Lung (tissue), 12 donors: ENCODE results near the gene FTCD. TPM values are rescaled to one million over a fixed set of nuclear protein-coding genes. Genes with fewer than 3 reads are reported as not detected.
"Not testable (repeated sequence)": the region's sequence is repeated elsewhere in the genome, so short reads cannot be mapped to it uniquely, and the experiment has no call there.

ENCODE experiments used
- ATAC-seq: fragments of 200-7000 bp; cut with Tn5 transposase; one replicate; pipeline ENCODE4 v1.9.1; 2020; ENCODE audit warnings: moderate number of reproducible peaks; ENCODE audit not compliant: insufficient read depth, low FRiP score
- DNase-seq, 3 donors: peaks; one replicate each; pipeline ENCODE4 v3.0.0-alpha.2; 2013 to 2017
- H3K27ac ChIP-seq, 2 donors: one replicate each; pipeline ENCODE4 v1.5.1; 2013; ENCODE audit warnings: mild to moderate bottlenecking in 2 of 2, moderate library complexity in 2 of 2, control low read depth in 1 of 2, inconsistent platforms in 1 of 2, low read depth in 1 of 2, low read length in 1 of 2
- H3K27me3 ChIP-seq, 3 donors: one replicate each; pipeline ENCODE4 v1.5.1; 2013; ENCODE audit warnings: low read length in 2 of 3; ENCODE audit not compliant: control insufficient read depth in 3 of 3, insufficient read depth in 3 of 3
- H3K36me3 ChIP-seq, 4 donors: one replicate each; pipeline ENCODE4 v1.5.1; 2013; ENCODE audit warnings: low read length in 4 of 4, mild to moderate bottlenecking in 1 of 4, moderate library complexity in 1 of 4; ENCODE audit not compliant: control insufficient read depth in 4 of 4, insufficient read depth in 4 of 4
- H3K4me1 ChIP-seq, 5 donors: one replicate each; pipeline ENCODE4 v1.5.1; 2013; ENCODE audit warnings: low read length in 5 of 5, mild to moderate bottlenecking in 2 of 5, moderate library complexity in 1 of 5; ENCODE audit not compliant: control insufficient read depth in 5 of 5, insufficient read depth in 5 of 5
- H3K4me3 ChIP-seq: one replicate; pipeline ENCODE4 v1.5.1; 2013; ENCODE audit warnings: mild to moderate bottlenecking, control low read depth, moderate library complexity
- H3K9ac ChIP-seq, 2 donors: one replicate each; pipeline ENCODE4 v1.5.1; 2013; ENCODE audit warnings: low read length in 2 of 2, control low read depth in 1 of 2; ENCODE audit not compliant: insufficient read depth in 1 of 2
- H3K9me3 ChIP-seq, 4 donors: one replicate each; pipeline ENCODE4 v1.5.1; 2013; ENCODE audit warnings: low read length in 3 of 4, mild to moderate bottlenecking in 1 of 4, moderate library complexity in 1 of 4; ENCODE audit not compliant: control insufficient read depth in 4 of 4, insufficient read depth in 3 of 4
- WGBS, 2 donors: extraction: QIAGEN DNeasy Blood & Tissue Kit; methylation state at CpG; one replicate each; pipeline ENCODE4 v1.1.7; 2013; 5-methylcytosine and 5-hydroxymethylcytosine counted together
- polyA plus RNA-seq, 2 donors: library from polyadenylated mRNA; stranded (reverse); fragments of 200-250 nt; gene quantifications; one replicate each; pipeline ENCODE4 v1.2.1, GENCODE V29; 2013
- total RNA-seq, 2 donors: library from RNA; depleted of rRNA in 1 of 2; stranded (reverse); fragments of >200 nt in 1 of 2; gene quantifications; one replicate each; pipeline ENCODE4 v1.2.1, GENCODE V29; 2014 to 2021
- TF ChIP-seq, protein P1 (sequence below): IDR thresholded peaks from 2 replicates; pipeline ENCODE4 v1.5.1; 2012; ENCODE audit warnings: mild to moderate bottlenecking; ENCODE audit errors: control extremely low read depth, extremely low read depth
- donor health status: control.
- donor health status: control.
- donor health status: Bipolar disorder and iron deficiency.
- donor health status: healthy.
- donor health status: DM: yes; HTN: yes; CAD: no.

FTCD gene
- total and polyA plus RNA-seq, 4 donors: 0.03 to 0.43 (median 0.20) TPM

GRCh38 chr21:46185716-46186115, 30.3 kb upstream of the FTCD start:
- DNase-seq: no peak
- H3K4me3 ChIP-seq: no peak overlapping the region
- no peak for ATAC-seq

GRCh38 chr21:46184625-46185555, 29.5 kb upstream of the FTCD start:
- H3K4me1 ChIP-seq: peaks cover 0 to 12% (median 7%) of the 10 kb centered on the region in 5 donors
- WGBS, 2 donors: 10 to 12% methylated on average over 29 to 30 of the region's 30 CpGs
- H3K27me3 ChIP-seq: no peaks in the 10 kb centered on the region
- ATAC-seq (peak; percentile 59), DNase-seq (peak; percentile 86 to 95 (median 91))
- peak overlapping the region; percentile 30 for H3K4me3 ChIP-seq
- TF ChIP-seq, protein P1, sequence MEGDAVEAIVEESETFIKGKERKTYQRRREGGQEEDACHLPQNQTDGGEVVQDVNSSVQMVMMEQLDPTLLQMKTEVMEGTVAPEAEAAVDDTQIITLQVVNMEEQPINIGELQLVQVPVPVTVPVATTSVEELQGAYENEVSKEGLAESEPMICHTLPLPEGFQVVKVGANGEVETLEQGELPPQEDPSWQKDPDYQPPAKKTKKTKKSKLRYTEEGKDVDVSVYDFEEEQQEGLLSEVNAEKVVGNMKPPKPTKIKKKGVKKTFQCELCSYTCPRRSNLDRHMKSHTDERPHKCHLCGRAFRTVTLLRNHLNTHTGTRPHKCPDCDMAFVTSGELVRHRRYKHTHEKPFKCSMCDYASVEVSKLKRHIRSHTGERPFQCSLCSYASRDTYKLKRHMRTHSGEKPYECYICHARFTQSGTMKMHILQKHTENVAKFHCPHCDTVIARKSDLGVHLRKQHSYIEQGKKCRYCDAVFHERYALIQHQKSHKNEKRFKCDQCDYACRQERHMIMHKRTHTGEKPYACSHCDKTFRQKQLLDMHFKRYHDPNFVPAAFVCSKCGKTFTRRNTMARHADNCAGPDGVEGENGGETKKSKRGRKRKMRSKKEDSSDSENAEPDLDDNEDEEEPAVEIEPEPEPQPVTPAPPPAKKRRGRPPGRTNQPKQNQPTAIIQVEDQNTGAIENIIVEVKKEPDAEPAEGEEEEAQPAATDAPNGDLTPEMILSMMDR: no peak
- H3K36me3 ChIP-seq: peaks cover 0 to 3% (median 3%) of the 10 kb centered on the region in 4 donors
- peak overlapping the region; percentile 68 to 89 for H3K27ac ChIP-seq
- peak overlapping the region in 1 of 2 donors; percentile 65 for H3K9ac ChIP-seq
- no peaks in the 10 kb centered on the region for H3K9me3 ChIP-seq

More at GRCh38 chr21:46185716-46186115, 30.3 kb upstream of the FTCD start:
- H3K27ac ChIP-seq: peak overlapping the region in 1 of 2 donors; percentile 28
- H3K9me3 ChIP-seq: no peaks in the 10 kb centered on the region
- H3K36me3 ChIP-seq: peaks cover 0 to 3% (median 3%) of the 10 kb centered on the region in 4 donors
- peak overlapping the region in 1 of 2 donors; percentile 55 for H3K9ac ChIP-seq
- TF ChIP-seq, protein P1: no peak
- WGBS, 2 donors: 80 to 82% methylated on average over 7 of the region's 7 CpGs
- no peaks in the 10 kb centered on the region for H3K27me3 ChIP-seq
- H3K4me1 ChIP-seq: peaks cover 0 to 12% (median 7%) of the 10 kb centered on the region in 5 donors

GRCh38 chr21:46183910-46184624, 28.7 kb upstream of the FTCD start, which contains the start of gene SPATC1L:
SPATC1L (minus strand) TSS chr21:46184459; CDS start chr21:46182816, 1,643 bp downstream.
- peak within 1 kb of the TSS; percentile 31 to 93 for H3K9ac ChIP-seq
- H3K4me1 ChIP-seq: peaks cover 0 to 10% (median 7%) of the 10 kb centered on the region in 5 donors
- TF ChIP-seq, protein P1: no peak
- ATAC-seq: peak; percentile 73
- 1 to 4% methylated on average over 20 to 21 of the region's 24 CpGs for WGBS, 2 donors
- no peaks in the 10 kb centered on the region for H3K27me3 ChIP-seq
- peaks cover 0 to 3% (median under 1%) of the 10 kb centered on the region in 4 donors for H3K36me3 ChIP-seq
- H3K9me3 ChIP-seq: no peaks in the 10 kb centered on the region
- peak within 1 kb of the TSS; percentile 59 for H3K4me3 ChIP-seq
- peak; percentile 89 to 98 (median 96) for DNase-seq
- H3K27ac ChIP-seq: peak within 1 kb of the TSS; percentile 68 to 89

- not testable (repeated sequence) for H3K4me3 ChIP-seq, ATAC-seq, DNase-seq, H3K4me1 ChIP-seq, H3K27ac ChIP-seq, H3K9me3 ChIP-seq, H3K36me3 ChIP-seq, H3K9ac ChIP-seq, H3K27me3 ChIP-seq
- 63 to 77% methylated on average over 5 to 7 of the region's 13 CpGs for WGBS, 2 donors
Observed at GRCh38 chr21:46183337-46183909, 28.0 kb upstream of the FTCD start.
